OCI-LY1 (cell line): ENCODE data around the gene MS4A6A.

ENCODE experiments used
- H2AFZ ChIP-seq: fragments of 200-600 bp; sonication (generic), shearing (Covaris generic); 2 replicates; pipeline ENCODE4 v1.6.0; 2014; ENCODE audit warnings: antibody characterized with exemption, mild to moderate bottlenecking, low read length
- H3F3A ChIP-seq: fragments of 200-600 bp; sonication (generic), shearing (Covaris generic); 2 replicates; pipeline ENCODE4 v1.6.0; 2014; ENCODE audit warnings: mild to moderate bottlenecking, antibody characterized with exemption, low read length, moderate library complexity; ENCODE audit not compliant: insufficient read depth
- H3K27ac ChIP-seq: fragments of 200-600 bp; sonication (generic); 2 replicates; pipeline ENCODE4 v1.5.1; 2014; ENCODE audit warnings: low read length, mixed run types, mild to moderate bottlenecking, low read depth; ENCODE audit not compliant: poor library complexity, severe bottlenecking
- H3K27me3 ChIP-seq: fragments of 200-600 bp; sonication (generic); 2 replicates; pipeline ENCODE4 v1.6.0; 2014; ENCODE audit warnings: antibody characterized with exemption, mild to moderate bottlenecking, low read length, moderate library complexity; ENCODE audit not compliant: insufficient read depth
- H3K36me3 ChIP-seq: fragments of 200-600 bp; sonication (generic); 2 replicates; pipeline ENCODE4 v1.6.1; 2014; ENCODE audit warnings: mild to moderate bottlenecking, antibody characterized with exemption, low read length, moderate library complexity, mixed read lengths; ENCODE audit not compliant: insufficient read depth
- H3K4me1 ChIP-seq: fragments of 200-600 bp; sonication (generic); 2 replicates; pipeline ENCODE4 v1.5.1; 2014; ENCODE audit warnings: mild to moderate bottlenecking, low read length, moderate library complexity; ENCODE audit not compliant: insufficient read depth, severe bottlenecking
- H3K4me2 ChIP-seq: fragments of 200-600 bp; sonication (generic), shearing (Covaris generic); 2 replicates; pipeline ENCODE4 v1.6.1; 2014; ENCODE audit warnings: low read length
- H3K4me3 ChIP-seq: fragments of 200-600 bp; sonication (generic); 2 replicates; pipeline ENCODE4 v1.5.1; 2014; ENCODE audit warnings: low read length, low read depth, mild to moderate bottlenecking, mixed read lengths; ENCODE audit not compliant: poor library complexity, severe bottlenecking
- H3K79me2 ChIP-seq: fragments of 200-600 bp; shearing (Covaris generic); 2 replicates; pipeline ENCODE4 v1.6.1; 2016; ENCODE audit warnings: mixed run types, low read length, mixed read lengths; ENCODE audit not compliant: insufficient read depth
- H3K9ac ChIP-seq: fragments of 200-600 bp; sonication (generic), shearing (Covaris generic); 2 replicates; pipeline ENCODE4 v1.6.1; 2014; ENCODE audit warnings: mild to moderate bottlenecking, low read length, mixed read lengths
- H3K9me2 ChIP-seq: fragments of 200-600 bp; sonication (generic), shearing (Covaris generic); 2 replicates; pipeline ENCODE4 v1.6.1; 2014; ENCODE audit warnings: low read depth, mild to moderate bottlenecking, low read length, mixed read lengths
- H3K9me3 ChIP-seq: fragments of 200-600 bp; shearing (Covaris generic); 2 replicates; pipeline ENCODE4 v1.6.1; 2014; ENCODE audit warnings: low read length, mixed read lengths
- H4K20me1 ChIP-seq: fragments of 200-600 bp; sonication (generic), shearing (Covaris generic); 2 replicates; pipeline ENCODE4 v1.6.0; 2016; ENCODE audit warnings: mild to moderate bottlenecking, low read length; ENCODE audit not compliant: insufficient read depth
- CTCF ChIP-seq: fragments of 200-600 bp; sonication (generic), shearing (Covaris generic); IDR thresholded peaks from 2 replicates; pipeline ENCODE4 v1.5.1; 2017; ENCODE audit warnings: mild to moderate bottlenecking, antibody characterized with exemption, low read length, moderate library complexity, mixed read lengths
- EZH2 ChIP-seq: fragments of 200-600 bp; sonication (generic), shearing (Covaris generic); IDR thresholded peaks from 2 replicates; pipeline ENCODE4 v1.8.0; 2017; ENCODE audit warnings: borderline replicate concordance, mixed run types, mild to moderate bottlenecking, antibody characterized with exemption, low read length, moderate library complexity, mixed read lengths

Gene MS4A6A

GRCh38 chr11:60143768-60144167, 39.1 kb downstream of the MS4A6A start:
- Histone ChIP-seq H3K4me1 (no peaks in the 10 kb centered on the region), H3K27me3 (no peaks in the 10 kb centered on the region), H3K4me2 (no peak overlapping the region), H4K20me1 (no peaks in the 10 kb centered on the region), H3K9ac (no peak overlapping the region), H2AFZ (no peak overlapping the region), H3K9me2 (no peaks in the 10 kb centered on the region), H3K27ac (no peak overlapping the region), H3K79me2 (no peaks in the 10 kb centered on the region), H3F3A (no peaks in the 10 kb centered on the region), H3K36me3 (no peaks in the 10 kb centered on the region), H3K4me3 (no peak overlapping the region), H3K9me3 (no peaks in the 10 kb centered on the region)
- TF ChIP-seq EZH2 (no peak), CTCF (no peak)

- Histone ChIP-seq H3K9me2 (no peaks in the 10 kb centered on the region), H2AFZ (no peak overlapping the region), H3F3A (no peaks in the 10 kb centered on the region), H3K4me2 (no peak overlapping the region), H3K36me3 (no peaks in the 10 kb centered on the region), H3K27me3 (no peaks in the 10 kb centered on the region), H3K4me3 (no peak overlapping the region), H3K79me2 (no peaks in the 10 kb centered on the region), H3K9ac (no peak overlapping the region), H4K20me1 (no peaks in the 10 kb centered on the region), H3K4me1 (no peaks in the 10 kb centered on the region), H3K9me3 (no peaks in the 10 kb centered on the region), H3K27ac (no peak overlapping the region)
- no peak for TF ChIP-seq CTCF
Observed at GRCh38 chr11:60133917-60134316, 49.0 kb downstream of the MS4A6A start.

- TF ChIP-seq CTCF, result no peak
- no peak for TF ChIP-seq EZH2
- Histone ChIP-seq H3K79me2 (no peaks in the 10 kb centered on the region), H3F3A (no peaks in the 10 kb centered on the region), H3K4me3 (no peak overlapping the region), H3K27ac (no peak overlapping the region), H4K20me1 (no peaks in the 10 kb centered on the region), H3K9me3 (no peaks in the 10 kb centered on the region), H3K27me3 (no peaks in the 10 kb centered on the region), H3K9me2 (no peaks in the 10 kb centered on the region), H3K4me2 (no peak overlapping the region), H3K4me1 (no peaks in the 10 kb centered on the region), H3K36me3 (no peaks in the 10 kb centered on the region), H2AFZ (no peak overlapping the region), H3K9ac (no peak overlapping the region)
Observed at GRCh38 chr11:60131912-60132311, 51.0 kb downstream of the MS4A6A start.
